Astrocyte of the hippocampus (primary cell): Measurements from ENCODE around the gene NIPAL3.
"Not testable (repeated sequence)": the region's sequence is repeated elsewhere in the genome, so short reads cannot be mapped to it uniquely, and the experiment has no call there.

Source experiments
- DNase-seq: peaks from one replicate; pipeline ENCODE4 v3.0.0; 2011; ENCODE audit warnings: low read depth, low spot score

The NIPAL3 gene

GRCh38 chr1:24421502-24421901 is 5.9 kb downstream of the NIPAL3 start:
- DNase-seq = no peak

- no peak for DNase-seq
Observed at GRCh38 chr1:24424207-24424606, 8.6 kb downstream of the NIPAL3 start.

- no peak for DNase-seq
Observed at GRCh38 chr1:24424990-24425389, 9.4 kb downstream of the NIPAL3 start.

- DNase-seq = no peak
Observed at GRCh38 chr1:24425441-24425840, 9.8 kb downstream of the NIPAL3 start.

- no peak for DNase-seq
Observed at GRCh38 chr1:24425922-24426321, 10.3 kb downstream of the NIPAL3 start.

GRCh38 chr1:24426744-24427544 is 11.3 kb downstream of the NIPAL3 start:
- DNase-seq = no peak

- DNase-seq = no peak
Observed at GRCh38 chr1:24427545-24427862, 11.9 kb downstream of the NIPAL3 start.

- no peak for DNase-seq
Observed at GRCh38 chr1:24435782-24436365, 20.3 kb downstream of the NIPAL3 start.

- DNase-seq = no peak
Observed at GRCh38 chr1:24437631-24438396, 22.2 kb downstream of the NIPAL3 start.

- no peak for DNase-seq
Observed at GRCh38 chr1:24438423-24438901, 22.9 kb downstream of the NIPAL3 start.

- no peak for DNase-seq
Observed at GRCh38 chr1:24440436-24440835, 24.8 kb downstream of the NIPAL3 start.

- no peak for DNase-seq
Observed at GRCh38 chr1:24441480-24441879, 25.9 kb downstream of the NIPAL3 start.

- DNase-seq = no peak
Observed at GRCh38 chr1:24441996-24442668, 26.5 kb downstream of the NIPAL3 start.

GRCh38 chr1:24442764-24443163 is 27.2 kb downstream of the NIPAL3 start:
- DNase-seq = peak; percentile 19

GRCh38 chr1:24443241-24443656 is 27.6 kb downstream of the NIPAL3 start:
- DNase-seq = peak; percentile 11

- DNase-seq = not testable (repeated sequence)
Observed at GRCh38 chr1:24446446-24446845, 30.8 kb downstream of the NIPAL3 start.

- DNase-seq = no peak
Observed at GRCh38 chr1:24450316-24450715, 34.7 kb downstream of the NIPAL3 start.

- DNase-seq = no peak
Observed at GRCh38 chr1:24450857-24451397, 35.3 kb downstream of the NIPAL3 start.

GRCh38 chr1:24451746-24452145 is 36.1 kb downstream of the NIPAL3 start:
- no peak for DNase-seq

GRCh38 chr1:24452922-24453485 is 37.4 kb downstream of the NIPAL3 start:
- no peak for DNase-seq

- no peak for DNase-seq
Observed at GRCh38 chr1:24454673-24455072, 39.1 kb downstream of the NIPAL3 start.
